Neural cell (in vitro differentiated cells): ENCODE data around the gene TAF1B. TPM values are rescaled to one million over a fixed set of nuclear protein-coding genes. Genes with fewer than 3 reads are reported as not detected.
A peak's percentile ranks its signal among the peaks of the same experiment; 100 is the strongest.

ENCODE experiments used
- H2AFZ ChIP-seq: fragments of 200-600, 300-800 bp; sonication (generic), shearing (Covaris generic); 2 replicates; pipeline ENCODE4 v1.6.0; 2014; ENCODE audit warnings: low read depth, mild to moderate bottlenecking, antibody characterized with exemption, low read length, moderate library complexity
- H3F3A ChIP-seq: fragments of 200-600 bp; shearing (Covaris generic); 2 replicates; pipeline ENCODE4 v1.6.1; 2016; ENCODE audit warnings: mild to moderate bottlenecking, moderate library complexity, mixed read lengths, antibody characterized with exemption, low read length; ENCODE audit not compliant: insufficient read depth, poor library complexity, severe bottlenecking
- H3K27ac ChIP-seq: fragments of 200-600, 300-800 bp; sonication (generic), shearing (Covaris generic); 2 replicates; pipeline ENCODE4 v1.5.1; 2014; ENCODE audit warnings: mild to moderate bottlenecking, low read length, moderate library complexity
- H3K27me3 ChIP-seq: fragments of 300-800, 200-600 bp; sonication (generic), shearing (Covaris generic); 2 replicates; pipeline ENCODE4 v1.6.0; 2014; ENCODE audit warnings: mild to moderate bottlenecking, low read depth, low read length, moderate library complexity; ENCODE audit not compliant: insufficient read depth
- H3K36me3 ChIP-seq: fragments of 300-800, 200-600 bp; sonication (generic), shearing (Covaris generic); 2 replicates; pipeline ENCODE4 v1.5.1; 2014; ENCODE audit warnings: mild to moderate bottlenecking, antibody characterized with exemption, low read length, moderate library complexity; ENCODE audit not compliant: insufficient read depth
- H3K4me2 ChIP-seq: fragments of 300-800, 200-600 bp; sonication (generic), shearing (Covaris generic); 2 replicates; pipeline ENCODE4 v1.6.0; 2014; ENCODE audit warnings: mild to moderate bottlenecking, low read length
- H3K4me3 ChIP-seq: fragments of 300-800, 200-600 bp; sonication (generic), shearing (Covaris generic); 2 replicates; pipeline ENCODE4 v1.5.1; 2014; ENCODE audit warnings: mild to moderate bottlenecking, low read length, moderate library complexity
- H3K79me2 ChIP-seq: fragments of 200-600 bp; shearing (Covaris generic); replicated peaks from 2 replicates; pipeline ENCODE4 v1.6.0; 2014; ENCODE audit warnings: mild to moderate bottlenecking, low read length, moderate library complexity; ENCODE audit not compliant: insufficient read depth
- H3K9ac ChIP-seq: fragments of 300-800, 200-600 bp; sonication (generic), shearing (Covaris generic); 2 replicates; pipeline ENCODE4 v1.6.1; 2016; ENCODE audit warnings: mild to moderate bottlenecking, low read length, mixed read lengths
- H3K9me2 ChIP-seq: fragments of 200-600 bp; shearing (Covaris generic); 2 replicates; pipeline ENCODE4 v1.6.1; 2016; ENCODE audit warnings: mild to moderate bottlenecking, low read length, mixed read lengths; ENCODE audit not compliant: insufficient read depth
- H3K9me3 ChIP-seq: fragments of 200-600, 300-800 bp; sonication (generic), shearing (Covaris generic); 2 replicates; pipeline ENCODE4 v1.6.1; 2016; ENCODE audit warnings: mild to moderate bottlenecking, mixed run types, low read length, moderate library complexity, mixed read lengths
- H4K20me1 ChIP-seq: fragments of 200-600 bp; shearing (Covaris generic); 2 replicates; pipeline ENCODE4 v1.6.1; 2016; ENCODE audit warnings: mild to moderate bottlenecking, mixed run types; ENCODE audit not compliant: insufficient read depth
- EP300 ChIP-seq: fragments of 450-650 bp; conservative IDR thresholded peaks from 2 replicates; pipeline ENCODE4 v1.6.1; 2014; ENCODE audit warnings: antibody characterized with exemption, mild to moderate bottlenecking, moderate library complexity; ENCODE audit not compliant: poor library complexity, severe bottlenecking
- EZH2 ChIP-seq: fragments of 200-600, 300-800 bp; shearing (Covaris generic), sonication (generic); IDR thresholded peaks from 2 replicates; pipeline ENCODE4 v1.6.1; 2014; ENCODE audit warnings: antibody characterized with exemption, low read length, borderline replicate concordance, mild to moderate bottlenecking; ENCODE audit not compliant: insufficient read depth, poor library complexity, severe bottlenecking
- MXI1 ChIP-seq: fragments of 450-650 bp; conservative IDR thresholded peaks from 2 replicates; pipeline ENCODE4 v1.6.1; 2014; ENCODE audit warnings: antibody characterized with exemption, mild to moderate bottlenecking; ENCODE audit not compliant: poor library complexity, severe bottlenecking
- POLR2AphosphoS5 ChIP-seq: IDR thresholded peaks from 2 replicates; pipeline ENCODE4 v1.6.1; 2012
- RAD21 ChIP-seq: fragments of 450-650 bp; conservative IDR thresholded peaks from 2 replicates; pipeline ENCODE4 v1.6.1; 2014; ENCODE audit warnings: antibody characterized with exemption, mild to moderate bottlenecking, moderate library complexity
- SMC3 ChIP-seq: fragments of 450-650 bp; conservative IDR thresholded peaks from 2 replicates; pipeline ENCODE4 v1.6.1; 2014; ENCODE audit warnings: antibody characterized with exemption, mild to moderate bottlenecking, moderate library complexity; ENCODE audit not compliant: poor library complexity
- TAF1 ChIP-seq: IDR thresholded peaks from 2 replicates; pipeline ENCODE4 v1.6.1; 2012; ENCODE audit warnings: low read depth
- polyA plus RNA-seq: library from polyadenylated mRNA; depleted of rRNA; stranded (reverse); fragments of >200 nt; gene quantifications from 2 replicates; pipeline ENCODE4 v1.2.3, GENCODE V29; 2014
- TF ChIP-seq, protein P1 (sequence below): IDR thresholded peaks from 2 replicates; pipeline ENCODE4 v1.6.1; 2012; ENCODE audit warnings: borderline replicate concordance
- TF ChIP-seq, protein P2 (sequence below): fragments of 450-650 bp; IDR thresholded peaks from 2 replicates; pipeline ENCODE4 v1.5.1; 2014; ENCODE audit warnings: antibody characterized with exemption, mild to moderate bottlenecking, moderate library complexity; ENCODE audit not compliant: poor library complexity, severe bottlenecking

TAF1B gene
- polyA plus RNA-seq, 1 donor from 2014 or later: 11.2 TPM

DNA sequence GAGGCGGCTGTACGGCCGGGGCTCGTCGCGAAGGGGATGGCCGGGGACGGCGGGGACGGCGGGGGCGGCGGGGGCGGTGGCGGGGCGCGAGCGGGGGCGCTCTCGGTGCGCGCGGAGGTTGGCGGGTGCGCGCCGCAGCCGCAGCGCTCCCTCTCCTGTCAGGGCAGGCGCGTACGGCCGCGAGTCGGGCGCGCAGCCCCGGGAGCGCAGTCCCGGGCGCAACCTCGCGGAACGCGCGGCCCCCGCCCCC, 107.9 kb downstream of the TAF1B start:
- Histone ChIP-seq H3K27me3 (peaks cover 11% of the 10 kb centered on the region), H3K9me3 (no peaks in the 10 kb centered on the region), H2AFZ (no peak overlapping the region), H3F3A (no peaks in the 10 kb centered on the region), H3K4me2 (no peak overlapping the region), H3K9me2 (no peaks in the 10 kb centered on the region), H4K20me1 (no peaks in the 10 kb centered on the region), H3K27ac (peak overlapping the region; percentile 39), H3K79me2 (no peaks in the 10 kb centered on the region), H3K4me3 (peak overlapping the region; percentile 66), H3K9ac (peak overlapping the region; percentile 66), H3K36me3 (peaks cover 4% of the 10 kb centered on the region)
- TF ChIP-seq TAF1 (no peak), RAD21 (no peak), POLR2AphosphoS5 (no peak), EP300 (no peak), SMC3 (no peak), EZH2 (no peak), MXI1 (no peak)
- TF ChIP-seq, protein P1, sequence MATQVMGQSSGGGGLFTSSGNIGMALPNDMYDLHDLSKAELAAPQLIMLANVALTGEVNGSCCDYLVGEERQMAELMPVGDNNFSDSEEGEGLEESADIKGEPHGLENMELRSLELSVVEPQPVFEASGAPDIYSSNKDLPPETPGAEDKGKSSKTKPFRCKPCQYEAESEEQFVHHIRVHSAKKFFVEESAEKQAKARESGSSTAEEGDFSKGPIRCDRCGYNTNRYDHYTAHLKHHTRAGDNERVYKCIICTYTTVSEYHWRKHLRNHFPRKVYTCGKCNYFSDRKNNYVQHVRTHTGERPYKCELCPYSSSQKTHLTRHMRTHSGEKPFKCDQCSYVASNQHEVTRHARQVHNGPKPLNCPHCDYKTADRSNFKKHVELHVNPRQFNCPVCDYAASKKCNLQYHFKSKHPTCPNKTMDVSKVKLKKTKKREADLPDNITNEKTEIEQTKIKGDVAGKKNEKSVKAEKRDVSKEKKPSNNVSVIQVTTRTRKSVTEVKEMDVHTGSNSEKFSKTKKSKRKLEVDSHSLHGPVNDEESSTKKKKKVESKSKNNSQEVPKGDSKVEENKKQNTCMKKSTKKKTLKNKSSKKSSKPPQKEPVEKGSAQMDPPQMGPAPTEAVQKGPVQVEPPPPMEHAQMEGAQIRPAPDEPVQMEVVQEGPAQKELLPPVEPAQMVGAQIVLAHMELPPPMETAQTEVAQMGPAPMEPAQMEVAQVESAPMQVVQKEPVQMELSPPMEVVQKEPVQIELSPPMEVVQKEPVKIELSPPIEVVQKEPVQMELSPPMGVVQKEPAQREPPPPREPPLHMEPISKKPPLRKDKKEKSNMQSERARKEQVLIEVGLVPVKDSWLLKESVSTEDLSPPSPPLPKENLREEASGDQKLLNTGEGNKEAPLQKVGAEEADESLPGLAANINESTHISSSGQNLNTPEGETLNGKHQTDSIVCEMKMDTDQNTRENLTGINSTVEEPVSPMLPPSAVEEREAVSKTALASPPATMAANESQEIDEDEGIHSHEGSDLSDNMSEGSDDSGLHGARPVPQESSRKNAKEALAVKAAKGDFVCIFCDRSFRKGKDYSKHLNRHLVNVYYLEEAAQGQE: no peak
- TF ChIP-seq, protein P2, sequence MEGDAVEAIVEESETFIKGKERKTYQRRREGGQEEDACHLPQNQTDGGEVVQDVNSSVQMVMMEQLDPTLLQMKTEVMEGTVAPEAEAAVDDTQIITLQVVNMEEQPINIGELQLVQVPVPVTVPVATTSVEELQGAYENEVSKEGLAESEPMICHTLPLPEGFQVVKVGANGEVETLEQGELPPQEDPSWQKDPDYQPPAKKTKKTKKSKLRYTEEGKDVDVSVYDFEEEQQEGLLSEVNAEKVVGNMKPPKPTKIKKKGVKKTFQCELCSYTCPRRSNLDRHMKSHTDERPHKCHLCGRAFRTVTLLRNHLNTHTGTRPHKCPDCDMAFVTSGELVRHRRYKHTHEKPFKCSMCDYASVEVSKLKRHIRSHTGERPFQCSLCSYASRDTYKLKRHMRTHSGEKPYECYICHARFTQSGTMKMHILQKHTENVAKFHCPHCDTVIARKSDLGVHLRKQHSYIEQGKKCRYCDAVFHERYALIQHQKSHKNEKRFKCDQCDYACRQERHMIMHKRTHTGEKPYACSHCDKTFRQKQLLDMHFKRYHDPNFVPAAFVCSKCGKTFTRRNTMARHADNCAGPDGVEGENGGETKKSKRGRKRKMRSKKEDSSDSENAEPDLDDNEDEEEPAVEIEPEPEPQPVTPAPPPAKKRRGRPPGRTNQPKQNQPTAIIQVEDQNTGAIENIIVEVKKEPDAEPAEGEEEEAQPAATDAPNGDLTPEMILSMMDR: no peak

DNA sequence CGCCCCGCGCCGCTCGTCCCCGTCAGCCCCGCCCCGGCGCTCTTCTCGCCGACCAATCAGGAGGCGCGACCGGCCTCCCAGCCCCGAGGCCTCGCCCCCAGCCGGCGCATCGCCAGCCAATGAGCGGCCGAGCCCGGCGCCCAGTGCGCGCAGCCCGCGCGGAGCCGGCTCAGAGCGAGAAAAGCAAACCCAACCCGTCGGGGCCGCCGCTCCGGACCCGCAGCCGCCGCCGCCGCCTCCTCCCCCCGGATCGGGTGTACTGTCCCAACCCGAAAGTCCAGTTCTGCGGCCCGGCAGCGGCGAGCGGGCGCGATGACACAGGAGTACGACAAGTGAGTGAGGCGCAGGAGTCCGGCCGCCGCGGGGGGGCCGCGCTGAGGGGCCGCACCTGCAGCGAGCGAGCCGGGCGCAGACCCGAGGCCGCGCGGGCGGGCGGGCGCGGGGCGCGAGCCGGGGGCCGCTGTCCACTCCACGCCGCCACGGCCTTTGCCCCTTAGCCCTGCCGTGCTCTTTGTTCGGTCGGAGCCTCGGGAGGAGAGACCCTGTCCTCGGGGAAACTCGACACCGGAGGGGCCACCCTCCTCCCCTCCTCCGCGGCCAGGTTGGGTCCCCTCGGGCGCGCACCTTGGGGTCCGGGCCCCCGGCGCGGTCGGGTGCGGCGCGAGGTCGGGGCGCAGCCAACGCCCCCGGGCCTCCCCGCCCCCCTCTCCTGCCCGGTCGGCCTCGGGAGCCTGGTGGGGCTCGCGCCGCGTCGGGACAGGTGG, 108.4 kb downstream of the TAF1B start, which contains the start of gene GRHL1:
Gene GRHL1 (plus strand): TSS at position 172 of the 764 bp plus-strand sequence. CDS start 141 bp downstream, at position 313.
- Histone ChIP-seq H2AFZ (no peak within 1 kb of the TSS), H3K27me3 (peaks cover 11% of the 10 kb centered on the region), H3K79me2 (no peaks in the 10 kb centered on the region), H3K9ac (peak within 1 kb of the TSS; percentile 66), H3K9me3 (no peaks in the 10 kb centered on the region), H3K4me3 (peak within 1 kb of the TSS; percentile 68), H4K20me1 (no peaks in the 10 kb centered on the region), H3K36me3 (peaks cover 4% of the 10 kb centered on the region), H3K4me2 (peak within 1 kb of the TSS; percentile 62), H3F3A (no peaks in the 10 kb centered on the region), H3K27ac (peak within 1 kb of the TSS; percentile 39), H3K9me2 (no peaks in the 10 kb centered on the region)
- TF ChIP-seq MXI1 (peak; percentile 47), POLR2AphosphoS5 (peak; percentile 78), SMC3 (no peak), EZH2 (no peak), EP300 (peak; percentile 19), TAF1 (peak; percentile 55), RAD21 (no peak)
- TF ChIP-seq, protein P1: no peak
- TF ChIP-seq, protein P2: no peak
